Stomach (tissue), 9 donors: ENCODE data around the gene PJA2. TPM values are rescaled to one million over a fixed set of nuclear protein-coding genes. Genes with fewer than 3 reads are reported as not detected.
A peak's percentile ranks its signal among the peaks of the same experiment; 100 is the strongest.

Experiments
- DNase-seq, 2 donors: peaks; one replicate each; pipeline versions ENCODE4 v3.0.0 to v3.0.0-alpha.2; 2013 to 2019
- H3K27ac ChIP-seq, 5 donors: fragments of 200-600 bp in 4 of 5; sonication (generic) in 4 of 5; one replicate each; pipeline ENCODE4 v1.5.1; 2013 to 2019; ENCODE audit warnings: mild to moderate bottlenecking in 1 of 5, moderate library complexity in 1 of 5
- H3K27me3 ChIP-seq, 3 donors: fragments of 200-600 bp; sonication (generic); one replicate each; pipeline ENCODE4 v1.5.1; 2017 to 2019; ENCODE audit warnings: mixed run types in 1 of 3
- H3K36me3 ChIP-seq, 4 donors: fragments of 200-600 bp; sonication (generic); 1 replicate in 3 of 4; 2 replicates in 1 of 4; pipeline ENCODE4 v1.5.1; 2016 to 2019
- H3K4me1 ChIP-seq, 4 donors: fragments of 200-600 bp; sonication (generic); one replicate each; pipeline ENCODE4 v1.5.1; 2016 to 2019
- H3K4me3 ChIP-seq, 4 donors: fragments of 200-600 bp; sonication (generic) in 3 of 4; one replicate each; pipeline ENCODE4 v1.5.1; 2016 to 2019; ENCODE audit warnings: mild to moderate bottlenecking in 1 of 4
- H3K9me3 ChIP-seq, 4 donors: fragments of 200-600 bp; sonication (generic); one replicate each; pipeline ENCODE4 v1.5.1; 2016 to 2019
- CTCF ChIP-seq, 7 experiments: fragments of 450-650 bp in 4 of 7; fragments of 200-600 bp in 3 of 7; sonication (generic) in 3 of 7; IDR thresholded peaks; one replicate each; pipeline ENCODE4 v1.5.1; 2016 to 2019; ENCODE audit warnings: antibody characterized with exemption in 7 of 7, control low read depth in 2 of 7, mild to moderate bottlenecking in 1 of 7
- EP300 ChIP-seq: sonication (generic); formaldehyde crosslinking; IDR thresholded peaks from one replicate; pipeline ENCODE4 v1.6.1; 2017; ENCODE audit warnings: antibody characterized with exemption
- POLR2A ChIP-seq, 4 donors: fragments of 450-650 bp; IDR thresholded peaks; one replicate each; pipeline ENCODE4 v1.6.1; 2016; ENCODE audit warnings: antibody characterized with exemption in 4 of 4, control low read depth in 2 of 4, mild to moderate bottlenecking in 1 of 4, moderate library complexity in 1 of 4
- POLR2AphosphoS5 ChIP-seq, 3 donors: sonication (generic); formaldehyde crosslinking; IDR thresholded peaks; one replicate each; pipeline ENCODE4 v1.6.1; 2016; ENCODE audit warnings: antibody characterized with exemption in 3 of 3
- WGBS, 5 donors: extraction: QIAGEN DNeasy Blood & Tissue Kit in 3 of 5; methylation state at CpG; one replicate each; pipeline versions ENCODE4 v1.1.5 to v1.1.7; 2013 to 2018; 5-methylcytosine and 5-hydroxymethylcytosine counted together
- intact Hi-C: fragments of 100-400 bp; cut with DNase I; formaldehyde crosslinking; loops from one replicate; pipeline ENCODE4 v1.15.1; 2023; ENCODE audit warnings: low total_unique reads
- polyA plus RNA-seq, 3 donors: library from polyadenylated mRNA; stranded (reverse); fragments of 200-250 nt; gene quantifications; one replicate each; pipeline ENCODE4 v1.2.3, GENCODE V29; 2013
- total RNA-seq, 5 donors: library from RNA; depleted of rRNA; stranded (reverse); fragments of >200 nt; gene quantifications; one replicate each; pipeline versions ENCODE4 v1.1.0 to v1.2.3, GENCODE V29; 2014 to 2016
- donor health status: healthy with polysubstance abuse.
- donor health status: Bipolar disorder and iron deficiency.
- donor health status: healthy.

PJA2 gene
- total and polyA plus RNA-seq, 8 donors: 19.9 to 161 (median 34.6) TPM

GRCh38 chr5:109364977-109365376 is 44.8 kb downstream of the PJA2 start:
- Histone ChIP-seq H3K4me1 (peaks cover 0 to 15% (median 6%) of the 10 kb centered on the region in 4 donors), H3K36me3 (peaks cover 16 to 63% (median 60%) of the 10 kb centered on the region in 4 donors), H3K27ac (no peak overlapping the region), H3K4me3 (no peak overlapping the region), H3K9me3 (peaks cover 0 to 10% (median 0%) of the 10 kb centered on the region in 4 donors), H3K27me3 (no peaks in the 10 kb centered on the region)
- intact Hi-C loops: no loop called here
- WGBS, 5 donors: 92 to 97% (median 94%) methylated on average over 3 of the region's 3 CpGs
- no peak for DNase-seq
- TF ChIP-seq POLR2AphosphoS5 (IDR thresholded peaks at IDR 0.05) (no peak), EP300 (no peak), POLR2A (IDR thresholded peaks at IDR 0.05) (no peak)

- peaks cover 11 to 60% (median 54%) of the 10 kb centered on the region in 4 donors for H3K36me3 ChIP-seq
- H3K27ac ChIP-seq: no peak overlapping the region
- H3K9me3 ChIP-seq: no peaks in the 10 kb centered on the region
- no peak for TF ChIP-seq CTCF (IDR thresholded peaks at IDR 0.05)
- peaks cover 0 to 20% (median 5%) of the 10 kb centered on the region in 4 donors for H3K4me1 ChIP-seq
- 66 to 74% (median 67%) methylated on average over 3 of the region's 3 CpGs for WGBS, 5 donors
- H3K27me3 ChIP-seq: no peaks in the 10 kb centered on the region
- no peak for DNase-seq
- intact Hi-C loops: no loop called here
- no peak overlapping the region for H3K4me3 ChIP-seq
These were observed 50.1 kb downstream of the PJA2 start for GRCh38 chr5:109359642-109360041.

DNA sequence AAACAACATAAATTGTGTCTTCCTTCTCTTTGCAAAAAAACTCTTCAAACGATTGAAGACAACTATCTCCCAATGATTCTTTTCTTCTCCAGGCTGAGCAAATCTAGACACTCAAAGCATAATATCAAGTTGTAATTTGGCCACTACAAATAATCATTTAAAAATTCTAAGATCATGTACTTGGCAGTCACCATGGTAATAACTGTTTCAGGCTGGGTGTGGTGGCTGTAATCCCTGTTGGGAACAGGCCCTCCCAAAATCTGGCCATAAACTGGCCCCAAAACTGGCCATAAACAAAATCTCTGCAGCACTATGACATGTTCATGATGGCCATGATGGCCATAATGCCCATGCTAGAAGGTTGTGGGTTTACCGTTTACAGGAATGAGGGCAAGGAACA is 52.0 kb downstream of the PJA2 start:
- Histone ChIP-seq H3K4me1 (peaks cover 0 to 8% (median 0%) of the 10 kb centered on the region in 4 donors), H3K27ac (no peak overlapping the region), H3K36me3 (peaks cover 11 to 60% (median 53%) of the 10 kb centered on the region in 4 donors), H3K4me3 (no peak overlapping the region), H3K9me3 (no peaks in the 10 kb centered on the region), H3K27me3 (no peaks in the 10 kb centered on the region)
- TF ChIP-seq CTCF (IDR thresholded peaks at IDR 0.05) (no peak), POLR2A (IDR thresholded peaks at IDR 0.05) (no peak), EP300 (no peak), POLR2AphosphoS5 (IDR thresholded peaks at IDR 0.05) (no peak)
- WGBS, 5 donors: 83 to 98% (median 92%) methylated on average over 2 of the region's 2 CpGs
- intact Hi-C loops: no loop called here
- no peak for DNase-seq

- Histone ChIP-seq H3K9me3 (no peaks in the 10 kb centered on the region), H3K27ac (no peak overlapping the region), H3K27me3 (no peaks in the 10 kb centered on the region), H3K4me1 (peaks cover 0 to 29% (median 9%) of the 10 kb centered on the region in 4 donors), H3K4me3 (no peak overlapping the region), H3K36me3 (peaks cover 5 to 52% (median 37%) of the 10 kb centered on the region in 4 donors)
- DNase-seq: peak in 1 of 2 donors; percentile 35
- 84 to 97% (median 90%) methylated on average over 2 of the region's 2 CpGs for WGBS, 5 donors
- no peak for TF ChIP-seq POLR2A (IDR thresholded peaks at IDR 0.05)
- TF ChIP-seq CTCF (IDR thresholded peaks at IDR 0.05): no peak
- no peak for TF ChIP-seq EP300
- TF ChIP-seq POLR2AphosphoS5 (IDR thresholded peaks at IDR 0.05): no peak
- intact Hi-C loops: no loop called here
These were observed 55.0 kb downstream of the PJA2 start for GRCh38 chr5:109354761-109355160.

GRCh38 chr5:109351988-109352864 is 57.5 kb downstream of the PJA2 start:
- Histone ChIP-seq H3K36me3 (peaks cover 5 to 58% (median 35%) of the 10 kb centered on the region in 4 donors), H3K4me1 (peaks cover 0 to 46% (median 20%) of the 10 kb centered on the region in 4 donors), H3K9me3 (no peaks in the 10 kb centered on the region), H3K4me3 (no peak overlapping the region), H3K27ac (no peak overlapping the region), H3K27me3 (no peaks in the 10 kb centered on the region)
- no peak for TF ChIP-seq EP300
- TF ChIP-seq POLR2A (IDR thresholded peaks at IDR 0.05): no peak
- TF ChIP-seq POLR2AphosphoS5 (IDR thresholded peaks at IDR 0.05): no peak
- no peak for TF ChIP-seq CTCF (IDR thresholded peaks at IDR 0.05)
- intact Hi-C loops: no loop called here
- peak in 1 of 2 donors; percentile 33 for DNase-seq
- WGBS, 5 donors: 95 to 97% (median 96%) methylated on average over 2 of the region's 2 CpGs
